COLO829 (cell line): Measurements from ENCODE around the gene ARHGAP5.

Source experiments
- DNase-seq: peaks from one replicate; pipeline ENCODE4 v3.0.0; 2012; ENCODE audit warnings: low spot score

Gene ARHGAP5, protein sequence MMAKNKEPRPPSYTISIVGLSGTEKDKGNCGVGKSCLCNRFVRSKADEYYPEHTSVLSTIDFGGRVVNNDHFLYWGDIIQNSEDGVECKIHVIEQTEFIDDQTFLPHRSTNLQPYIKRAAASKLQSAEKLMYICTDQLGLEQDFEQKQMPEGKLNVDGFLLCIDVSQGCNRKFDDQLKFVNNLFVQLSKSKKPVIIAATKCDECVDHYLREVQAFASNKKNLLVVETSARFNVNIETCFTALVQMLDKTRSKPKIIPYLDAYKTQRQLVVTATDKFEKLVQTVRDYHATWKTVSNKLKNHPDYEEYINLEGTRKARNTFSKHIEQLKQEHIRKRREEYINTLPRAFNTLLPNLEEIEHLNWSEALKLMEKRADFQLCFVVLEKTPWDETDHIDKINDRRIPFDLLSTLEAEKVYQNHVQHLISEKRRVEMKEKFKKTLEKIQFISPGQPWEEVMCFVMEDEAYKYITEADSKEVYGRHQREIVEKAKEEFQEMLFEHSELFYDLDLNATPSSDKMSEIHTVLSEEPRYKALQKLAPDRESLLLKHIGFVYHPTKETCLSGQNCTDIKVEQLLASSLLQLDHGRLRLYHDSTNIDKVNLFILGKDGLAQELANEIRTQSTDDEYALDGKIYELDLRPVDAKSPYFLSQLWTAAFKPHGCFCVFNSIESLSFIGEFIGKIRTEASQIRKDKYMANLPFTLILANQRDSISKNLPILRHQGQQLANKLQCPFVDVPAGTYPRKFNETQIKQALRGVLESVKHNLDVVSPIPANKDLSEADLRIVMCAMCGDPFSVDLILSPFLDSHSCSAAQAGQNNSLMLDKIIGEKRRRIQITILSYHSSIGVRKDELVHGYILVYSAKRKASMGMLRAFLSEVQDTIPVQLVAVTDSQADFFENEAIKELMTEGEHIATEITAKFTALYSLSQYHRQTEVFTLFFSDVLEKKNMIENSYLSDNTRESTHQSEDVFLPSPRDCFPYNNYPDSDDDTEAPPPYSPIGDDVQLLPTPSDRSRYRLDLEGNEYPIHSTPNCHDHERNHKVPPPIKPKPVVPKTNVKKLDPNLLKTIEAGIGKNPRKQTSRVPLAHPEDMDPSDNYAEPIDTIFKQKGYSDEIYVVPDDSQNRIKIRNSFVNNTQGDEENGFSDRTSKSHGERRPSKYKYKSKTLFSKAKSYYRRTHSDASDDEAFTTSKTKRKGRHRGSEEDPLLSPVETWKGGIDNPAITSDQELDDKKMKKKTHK (N-terminal part only)

DNA sequence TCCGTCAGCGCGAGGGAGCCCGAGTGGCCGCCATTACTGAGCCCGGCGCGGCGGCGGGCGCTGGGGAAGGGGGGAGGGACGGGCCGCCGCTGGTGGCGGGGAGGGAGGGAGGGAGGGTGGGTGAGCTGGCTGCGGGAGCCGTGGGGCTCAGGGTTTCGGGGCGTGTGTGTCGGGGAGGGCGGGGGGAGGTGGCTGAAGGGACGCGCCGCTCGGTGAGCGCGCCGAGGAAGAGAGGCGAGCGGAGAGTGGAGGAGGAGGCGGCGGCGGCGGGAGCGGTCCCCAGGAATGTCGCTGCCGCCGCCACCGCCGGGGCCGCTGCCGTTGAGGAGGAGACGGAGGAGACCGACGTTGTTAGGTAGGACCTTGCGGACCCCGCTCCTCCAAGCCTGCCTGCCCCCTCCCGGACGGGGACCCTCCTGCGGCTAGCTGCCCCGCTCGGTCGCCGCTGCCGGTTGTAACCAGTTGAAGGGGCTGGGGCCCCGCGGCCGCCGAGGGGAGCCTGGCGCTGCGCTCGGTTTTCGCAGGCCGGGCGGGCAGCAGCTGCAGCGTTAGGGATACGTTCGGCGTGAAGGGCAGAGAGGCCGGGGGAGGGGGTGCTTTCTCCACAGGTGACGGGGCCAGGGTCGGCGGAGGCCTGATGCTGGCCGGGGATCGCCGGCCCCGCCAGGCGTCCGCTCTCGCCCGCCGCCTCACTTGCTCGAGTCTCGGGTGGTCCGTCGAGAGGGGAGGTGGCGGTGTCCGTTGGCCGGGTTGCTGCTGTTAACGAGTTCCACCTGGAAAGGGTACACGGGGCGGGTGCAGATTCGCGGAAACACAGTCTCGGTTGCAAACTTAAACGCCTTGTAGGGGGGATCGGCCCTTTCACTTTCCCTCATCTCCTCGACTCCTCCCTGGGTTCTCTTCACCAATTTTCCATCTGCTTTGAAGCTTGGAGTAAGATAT, at the start of gene ARHGAP5:
Gene ARHGAP5 (plus strand): TSS at position 224 of the 942 bp plus-strand sequence. CDS start 13,366 bp downstream, outside the sequence.
- no peak for DNase-seq

DNA sequence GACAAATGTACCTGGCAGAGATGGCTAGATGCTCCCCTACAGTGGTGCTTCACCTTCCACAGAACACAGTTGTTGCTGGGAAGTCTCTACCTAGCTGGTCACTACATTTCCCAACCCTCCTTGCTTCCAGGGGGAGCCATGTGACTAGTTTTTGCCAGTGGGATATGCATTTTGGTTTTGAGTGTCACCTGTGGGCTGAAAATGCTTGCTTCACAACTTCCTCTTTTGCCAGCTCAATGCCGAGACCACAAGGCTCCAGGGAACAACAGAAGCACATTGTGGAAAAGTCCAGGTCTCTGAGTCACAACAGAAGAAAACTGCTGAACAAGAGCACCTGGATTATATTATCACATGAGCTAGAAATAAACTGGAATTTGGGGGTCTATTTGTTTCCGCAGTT, 48.5 kb upstream of the ARHGAP5 start:
- DNase-seq = no peak

DNA sequence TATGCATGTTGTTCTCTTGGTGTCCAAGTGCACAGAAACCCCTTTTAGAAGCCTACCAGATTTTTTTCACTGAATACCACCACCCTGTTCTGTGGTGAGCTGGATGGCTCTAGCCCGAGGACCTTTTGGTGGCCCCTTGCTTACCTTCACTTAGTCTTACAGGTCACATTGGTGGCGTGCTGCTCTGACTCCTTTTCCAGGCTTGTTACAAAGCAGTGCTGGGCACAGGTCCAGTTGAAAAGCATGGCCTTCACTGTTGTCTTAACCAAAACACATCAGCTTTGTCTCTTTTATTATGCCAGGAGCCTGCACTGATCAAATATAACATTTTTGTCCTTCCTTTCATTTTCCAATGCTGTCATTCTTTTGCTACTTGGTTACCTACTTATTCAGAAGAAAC, 43.6 kb upstream of the ARHGAP5 start:
- DNase-seq = no peak

DNA sequence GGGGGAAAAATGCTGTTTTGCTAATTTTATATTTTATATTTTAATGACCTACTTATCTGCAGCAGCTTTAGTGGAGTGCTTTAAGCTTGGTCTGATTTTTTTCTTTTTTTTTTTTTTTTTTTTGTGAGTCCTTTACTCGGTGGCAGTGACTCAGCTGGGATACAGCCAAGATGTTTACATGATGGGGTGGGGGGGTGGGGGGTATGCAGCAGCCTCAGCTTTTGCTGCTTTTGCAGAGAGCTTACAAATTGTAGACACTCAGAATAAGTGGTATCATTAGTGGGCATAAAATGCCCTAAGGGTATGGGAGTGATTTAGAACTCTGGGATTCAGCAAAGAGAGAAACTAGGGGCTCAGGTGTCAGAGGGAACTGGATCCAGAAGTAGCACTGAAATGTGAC, 38.2 kb upstream of the ARHGAP5 start:
- DNase-seq = no peak

DNA sequence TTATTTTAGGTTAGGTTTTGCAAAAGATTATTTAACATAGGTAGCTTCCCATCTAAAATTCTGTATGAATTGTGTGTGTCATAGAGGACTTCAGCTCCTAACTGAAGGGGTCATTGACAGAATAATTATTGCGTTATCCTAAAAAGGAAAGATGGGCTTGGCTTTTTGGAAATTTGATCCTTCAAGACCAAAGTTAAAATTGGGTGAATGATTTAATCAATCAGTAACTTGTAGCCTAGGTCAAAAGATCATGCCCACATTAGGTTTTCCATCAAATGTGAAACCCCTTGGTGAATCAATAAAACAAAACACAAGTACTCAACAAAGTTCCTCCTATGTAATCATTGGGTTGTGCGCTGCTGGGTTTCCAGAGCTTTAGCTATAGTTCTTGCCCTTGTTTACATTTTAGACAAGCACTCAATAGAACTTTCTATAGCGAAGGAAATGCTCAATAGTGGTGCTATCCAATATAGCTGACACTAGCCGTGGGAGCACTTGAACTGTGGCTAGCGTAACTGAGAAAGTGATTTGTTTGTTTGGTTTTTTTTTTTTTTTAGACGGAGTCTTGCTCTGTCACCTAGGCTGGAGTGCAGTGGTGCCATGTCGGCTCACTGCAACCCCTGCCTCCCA, 37.6 kb upstream of the ARHGAP5 start:
- DNase-seq = no peak

DNA sequence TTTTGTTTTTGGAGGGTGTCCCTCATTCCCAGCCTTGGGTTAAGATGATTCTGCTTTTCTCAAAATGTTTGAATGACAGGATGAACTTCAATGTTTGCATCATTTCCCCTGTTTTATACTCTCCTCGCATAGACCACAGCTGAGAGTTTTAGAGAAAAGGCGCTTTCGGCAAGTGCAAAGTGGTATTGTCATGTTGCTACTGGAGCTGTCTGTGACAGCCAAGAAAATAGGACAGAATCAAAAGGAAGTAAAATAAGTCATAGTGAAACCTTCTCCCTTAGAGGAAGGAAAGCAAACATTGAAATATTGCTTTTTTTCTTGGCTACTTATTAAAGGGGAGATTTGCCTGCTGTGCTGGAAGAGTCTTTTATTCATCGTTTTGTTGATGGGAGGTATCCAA, 33.5 kb upstream of the ARHGAP5 start:
- DNase-seq = no peak

DNA sequence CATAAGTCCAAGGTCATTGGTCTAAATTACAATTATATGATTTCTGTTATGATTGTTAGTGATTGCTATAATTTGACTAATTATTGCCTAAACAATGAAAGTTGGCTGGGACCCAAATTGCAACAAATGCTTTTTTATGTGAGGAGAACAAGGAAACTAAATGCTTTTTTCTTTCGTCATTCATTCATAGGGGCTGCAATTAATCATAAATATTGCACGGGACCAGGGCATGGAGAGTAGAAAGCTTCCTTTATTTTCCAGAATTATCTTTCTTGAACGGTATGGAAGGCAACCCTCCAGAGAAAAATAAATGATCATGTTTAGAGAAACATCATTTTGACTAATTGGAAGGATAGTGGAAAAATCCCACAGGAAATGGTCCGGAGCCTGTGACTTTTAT, 32.6 kb upstream of the ARHGAP5 start:
- peak; percentile 33 for DNase-seq

DNA sequence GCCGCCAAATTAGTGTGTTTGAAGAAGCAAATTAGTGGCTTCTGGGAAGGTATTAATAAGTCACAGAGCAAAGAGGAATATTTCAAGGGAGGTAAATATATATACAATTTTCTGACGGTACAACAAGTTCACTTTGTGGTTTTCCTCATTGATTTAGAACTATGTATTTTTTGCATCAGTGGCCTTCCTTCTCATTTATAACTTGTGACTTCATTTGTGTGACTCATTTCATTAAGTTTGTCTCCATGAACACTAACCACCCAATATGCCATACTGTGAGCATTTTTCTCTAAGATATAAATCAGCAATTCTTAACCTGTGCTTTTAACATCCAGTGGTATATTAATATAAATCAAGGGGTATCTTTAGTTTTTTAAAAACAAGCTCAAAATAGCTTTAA, 29.3 kb upstream of the ARHGAP5 start:
- no peak for DNase-seq

DNA sequence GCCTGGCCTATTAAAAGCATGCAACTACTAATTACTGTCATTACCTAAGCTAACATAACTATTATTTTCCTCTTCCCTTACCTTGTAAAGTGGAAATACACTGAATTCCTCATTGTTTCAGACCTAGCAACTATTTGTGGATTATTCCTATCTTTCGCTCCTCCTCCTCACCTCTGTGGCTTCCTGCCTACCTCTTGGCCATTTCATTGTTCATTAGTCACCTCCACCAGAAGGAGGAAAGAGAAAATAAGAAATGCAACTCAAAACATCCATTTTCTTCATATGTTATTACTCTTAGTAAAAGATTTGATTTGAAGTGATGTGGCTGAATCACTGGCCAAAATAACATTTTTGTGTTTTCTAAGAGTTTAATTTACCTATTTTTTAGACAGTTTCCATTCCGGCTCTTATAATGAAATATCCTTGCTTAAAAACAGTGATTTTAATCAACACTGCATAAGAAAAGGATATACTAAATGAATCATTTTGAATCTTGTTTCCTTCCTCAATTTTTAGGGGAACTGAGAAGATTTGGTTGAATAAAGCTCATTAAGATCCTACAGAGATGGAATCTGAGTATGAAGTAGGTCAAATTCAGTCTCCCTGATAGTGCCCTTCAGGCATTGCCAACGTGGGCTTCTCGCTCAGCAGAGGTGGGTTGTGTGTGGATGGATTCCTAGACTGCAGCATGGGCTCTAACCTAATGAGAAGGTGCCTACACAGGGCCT, 27.6 kb upstream of the ARHGAP5 start:
- no peak for DNase-seq

DNA sequence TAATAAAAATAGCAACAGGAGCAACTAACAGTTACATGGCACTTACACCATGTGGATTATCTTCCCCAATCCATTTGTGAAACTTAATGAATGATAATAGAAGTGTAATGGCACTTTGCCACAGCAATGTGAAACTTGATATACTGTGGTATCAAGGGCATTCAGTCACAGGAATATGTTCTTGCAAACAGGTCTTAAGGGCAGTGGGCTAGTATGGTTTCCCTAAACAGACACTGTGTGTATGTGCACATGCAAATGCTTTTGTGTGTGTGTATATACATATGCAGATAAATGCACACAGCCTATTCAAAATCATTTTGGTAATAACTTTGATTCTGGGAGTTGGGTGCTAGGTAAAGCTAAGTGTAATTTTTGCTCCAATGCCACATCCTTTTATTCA, 26.2 kb upstream of the ARHGAP5 start:
- DNase-seq = no peak

DNA sequence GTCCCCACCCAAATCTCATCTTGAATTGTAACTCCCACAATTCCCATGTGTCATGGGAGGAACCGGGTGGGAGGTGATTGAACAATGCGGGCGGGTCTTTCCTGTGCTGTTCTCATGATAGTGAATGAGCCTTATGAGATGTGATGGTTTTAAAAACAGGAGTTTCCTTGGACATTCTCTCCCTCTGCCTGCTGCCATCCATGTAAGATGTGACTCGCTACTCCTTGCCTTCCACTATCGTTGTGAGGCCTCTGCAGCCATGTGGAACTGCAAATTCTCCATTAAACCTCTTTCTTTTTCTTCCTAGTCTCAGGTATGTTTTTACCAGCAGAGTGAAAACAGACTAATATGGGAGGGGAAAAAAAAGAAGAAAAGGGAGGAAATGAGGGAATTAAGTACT, 22.6 kb upstream of the ARHGAP5 start:
- no peak for DNase-seq

DNA sequence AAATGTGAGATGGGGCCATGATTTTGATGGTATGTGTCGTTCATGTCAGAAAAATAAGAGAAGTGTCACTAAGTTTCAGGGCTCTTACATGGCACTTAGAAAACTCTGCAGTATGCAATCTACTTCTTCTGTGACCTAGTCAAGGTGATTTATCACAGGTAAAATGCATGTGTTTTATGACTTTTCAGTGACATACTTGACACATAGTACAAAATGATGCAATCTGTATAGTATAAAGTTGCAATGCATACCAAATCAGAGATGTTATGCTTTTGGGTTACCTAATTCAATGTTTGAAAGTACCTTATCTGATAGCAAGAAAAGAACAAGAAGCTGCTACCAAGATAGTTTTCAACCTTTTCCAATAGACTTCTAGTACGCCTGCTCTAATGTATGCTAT, 21.9 kb upstream of the ARHGAP5 start:
- no peak for DNase-seq

DNA sequence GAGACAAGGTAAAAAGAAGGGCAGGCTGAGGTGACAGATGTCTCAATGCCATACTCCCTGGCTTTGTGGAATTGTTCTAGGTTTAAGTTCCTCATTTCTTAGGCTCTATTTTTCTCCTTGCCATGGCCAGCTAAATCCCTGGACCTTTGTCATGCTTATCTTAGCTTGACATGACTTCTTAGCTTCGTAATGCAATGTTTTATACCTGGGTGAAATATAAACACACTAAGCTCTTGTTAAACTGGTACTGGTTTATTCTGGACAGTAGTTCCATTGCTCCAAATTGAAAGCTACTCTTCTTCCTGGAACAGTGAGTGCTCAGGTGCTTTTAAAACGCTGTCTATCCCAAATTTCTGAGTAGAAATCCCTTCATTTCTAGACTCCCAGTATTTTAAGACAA, 17.4 kb upstream of the ARHGAP5 start:
- no peak for DNase-seq

DNA sequence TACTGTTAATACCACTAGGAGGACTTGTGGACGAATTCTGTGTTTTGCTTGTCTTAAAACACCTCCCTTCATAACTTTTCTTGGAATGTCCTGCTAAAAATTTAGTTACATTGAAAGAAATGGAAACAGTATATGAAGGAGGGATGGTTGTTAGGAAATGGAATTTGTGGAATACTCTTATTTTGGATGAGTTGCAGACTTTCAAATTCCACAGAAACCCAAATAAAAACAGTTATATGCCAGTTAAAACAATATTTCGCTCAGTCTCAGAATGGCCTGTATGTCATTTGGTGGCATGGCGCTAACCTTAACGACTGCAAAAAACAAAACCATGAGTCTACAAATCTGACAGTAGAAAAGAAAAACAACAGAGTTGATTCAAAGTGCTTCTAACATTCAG, 12.2 kb upstream of the ARHGAP5 start:
- no peak for DNase-seq

DNA sequence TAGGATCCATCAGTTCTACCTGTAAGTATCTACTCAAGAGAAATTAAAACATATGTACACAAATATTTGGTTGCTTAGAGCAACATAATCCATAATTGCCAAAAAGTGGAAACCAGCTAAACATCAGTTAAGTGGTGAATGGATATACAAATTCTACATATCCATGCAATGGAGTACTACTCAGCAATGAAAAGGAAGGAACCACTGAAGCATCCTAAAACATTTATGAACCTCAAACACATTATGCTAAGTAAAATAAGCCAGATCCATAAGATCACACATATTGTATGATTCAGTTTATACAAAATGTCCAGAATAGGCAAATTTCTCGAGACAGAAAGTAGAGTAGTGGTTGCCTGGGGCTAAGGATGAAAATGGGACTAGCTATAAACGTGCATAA, 8.4 kb upstream of the ARHGAP5 start:
- no peak for DNase-seq

DNA sequence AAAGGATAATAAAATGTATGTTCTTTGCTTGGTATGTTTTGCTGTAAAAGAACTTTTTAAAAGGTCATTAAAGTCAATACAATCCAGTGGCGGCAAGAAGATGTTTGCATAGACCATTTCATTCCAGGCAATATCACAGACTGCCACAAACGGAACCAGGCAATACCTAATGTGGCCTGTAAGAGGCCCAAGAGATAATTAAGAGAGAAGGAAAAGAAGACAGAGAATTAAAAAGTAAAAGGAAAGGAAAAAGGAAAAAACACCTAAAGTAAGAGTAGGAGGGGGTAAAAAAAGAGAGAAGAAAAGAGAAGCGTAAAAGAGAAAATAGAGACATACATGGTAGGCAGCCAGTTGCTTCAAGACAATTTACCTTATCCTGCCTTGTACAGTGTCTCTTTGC, 6.8 kb upstream of the ARHGAP5 start:
- DNase-seq = no peak

DNA sequence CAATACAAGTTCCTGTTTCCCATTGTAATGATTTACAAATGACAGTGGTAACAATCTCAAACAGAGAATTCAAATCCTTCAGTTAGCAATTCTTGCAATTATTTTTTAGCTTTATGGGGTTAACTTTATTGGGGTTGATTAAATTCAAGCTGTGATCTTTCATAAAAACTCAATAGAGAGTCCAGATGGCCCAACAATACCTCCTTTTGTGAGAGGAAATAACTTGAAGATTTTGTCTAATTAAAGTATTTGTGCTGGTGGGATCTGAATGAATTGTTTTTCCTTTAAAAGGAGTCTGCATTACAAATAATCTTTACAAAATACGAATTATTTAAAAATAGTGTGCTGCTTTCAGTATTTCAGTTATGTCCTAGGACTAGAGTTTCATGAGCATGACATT, 4.4 kb upstream of the ARHGAP5 start:
- peak; percentile 7 for DNase-seq

DNA sequence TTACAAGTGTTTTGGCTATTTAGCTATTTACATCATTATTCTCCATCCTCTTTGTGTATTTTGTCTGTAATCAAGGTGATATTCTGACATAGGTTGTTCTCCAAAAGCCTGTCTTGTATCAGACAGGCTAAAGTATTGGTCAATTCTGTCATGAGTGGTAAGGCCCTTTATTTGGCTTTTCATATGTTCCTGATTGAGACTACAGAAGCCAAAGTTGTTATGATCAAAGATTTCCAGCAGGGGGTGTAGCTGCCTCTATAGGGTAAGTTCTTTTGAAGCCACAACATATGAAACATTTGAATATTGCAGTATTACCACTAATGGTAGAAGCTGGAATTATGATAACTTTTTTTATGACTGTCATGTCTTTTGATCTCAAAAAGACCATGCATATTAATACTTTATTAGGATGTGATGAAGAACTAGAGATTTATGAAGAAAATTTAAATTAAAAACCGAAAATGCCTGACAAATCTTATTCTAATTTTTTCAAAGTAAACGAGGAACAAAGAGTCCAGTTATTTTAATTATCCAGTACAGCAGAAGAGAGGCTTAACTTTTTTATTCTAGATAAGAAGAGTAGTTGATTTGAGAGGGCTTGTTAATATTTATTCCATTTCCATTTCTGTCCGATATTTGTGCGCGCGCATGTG, 3.4 kb upstream of the ARHGAP5 start:
- DNase-seq = peak; percentile 73

DNA sequence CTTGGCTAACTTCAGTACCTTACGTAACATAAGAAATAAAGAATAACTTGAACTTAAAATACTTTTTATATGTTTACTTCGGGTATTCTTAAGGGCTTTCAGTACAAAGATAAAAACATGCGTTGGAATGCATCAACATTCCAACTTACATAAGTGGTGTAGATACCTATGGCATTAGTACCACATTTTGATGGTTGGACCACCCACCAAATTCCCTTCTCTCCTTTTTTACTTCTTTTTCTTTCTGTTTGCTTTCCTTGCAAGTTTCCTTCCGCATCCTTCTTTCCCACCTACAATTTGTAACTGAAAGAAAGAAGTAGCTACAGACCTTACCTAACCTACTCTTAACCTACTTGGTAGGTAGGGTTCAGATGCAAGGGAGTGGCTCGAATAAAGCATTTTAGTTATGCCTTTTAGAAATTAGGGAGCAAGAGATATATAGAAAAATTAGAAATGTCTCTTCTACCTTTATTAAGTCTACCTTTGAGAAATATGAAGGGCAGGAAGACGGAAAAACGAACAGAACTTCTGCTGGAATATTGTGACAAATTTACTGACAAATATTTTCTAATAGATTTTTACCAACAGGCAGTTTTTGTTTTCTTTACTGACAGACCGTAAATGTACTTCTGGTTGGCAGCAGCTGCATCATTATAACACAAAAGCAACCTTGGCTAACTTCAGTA, 2.1 kb upstream of the ARHGAP5 start:
- DNase-seq = no peak
